ENCODE results near the gene ACTRT2. TPM values are rescaled to one million over a fixed set of nuclear protein-coding genes. Genes with fewer than 3 reads are reported as not detected.

The ACTRT2 gene
- total and polyA plus RNA-seq, 7 experiments from 2014 or later: not detected

DNA sequence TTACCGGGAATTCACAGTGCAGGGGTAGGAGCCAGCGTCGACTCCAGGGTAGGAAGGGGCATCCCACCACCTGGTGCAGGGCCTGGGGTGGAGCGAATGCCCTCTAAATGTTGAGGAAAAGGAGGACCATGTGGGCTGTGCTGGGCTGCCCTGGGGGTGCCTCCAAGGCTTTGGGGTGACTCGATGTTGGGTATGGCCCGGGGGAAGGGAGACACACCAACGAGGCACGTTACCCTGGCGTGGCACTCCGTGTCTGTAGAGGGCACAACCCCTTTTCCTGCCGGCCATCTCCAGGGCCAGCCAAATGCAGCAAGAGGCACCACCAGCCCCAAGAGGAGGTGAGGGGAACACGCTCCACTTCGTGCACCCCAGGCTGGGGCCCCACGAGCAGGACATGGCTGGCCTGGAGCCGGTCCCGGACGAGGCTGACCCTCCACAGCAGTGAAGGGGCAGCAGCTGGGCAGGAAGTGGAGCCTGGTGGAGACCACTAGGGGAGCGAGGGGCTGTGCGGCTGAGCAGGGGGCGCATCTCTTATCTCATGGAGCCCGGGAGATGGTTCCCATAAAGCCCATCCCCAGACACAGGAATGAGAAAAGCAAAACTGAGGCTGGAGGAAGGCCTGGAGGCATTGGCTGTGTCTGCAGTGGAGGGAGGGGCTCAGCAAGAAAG is 11.2 kb downstream of the ACTRT2 start:
- no peaks in the 10 kb centered on the region for H3K27me3 ChIP-seq (ENCODE audit: control insufficient read depth in 2 of 2, insufficient read depth in 2 of 2, low read length in 2 of 2)
- Mint-ChIP-seq H3K27ac (peak overlapping the region in 7 of 9 donors; percentile 67 to 90 (median 82)), H3K9me3 (no peaks in the 10 kb centered on the region), H3K4me3 (peak overlapping the region in 9 of 10 donors; percentile 12 to 65 (median 53)), H3K36me3 (no peaks in the 10 kb centered on the region), H3K27me3 (peaks cover 0 to 2% (median 0%) of the 10 kb centered on the region in 5 donors), H3K4me1 (peaks cover 5 to 35% (median 21%) of the 10 kb centered on the region in 7 donors)
- H3K4me1 ChIP-seq (ENCODE audit: control insufficient read depth in 2 of 2, insufficient read depth in 2 of 2, low read length in 2 of 2): peaks cover 0 to 26% of the 10 kb centered on the region in 2 donors
- no peak overlapping the region for H3K4me3 ChIP-seq (ENCODE audit: low read length)
- DNase-seq (no peak), ATAC-seq (no peak)
- H3K9me3 ChIP-seq (ENCODE audit: control insufficient read depth in 2 of 3, low read length in 3 of 3): no peaks in the 10 kb centered on the region
- ChIA-PET CTCF (no interaction called here), POLR2A (interaction anchor here (1.2 kb wide), 1 partner anchor 447 kb away, joined by 4 read pairs; no protein-coding TSS in a partner anchor)
- no peaks in the 10 kb centered on the region for H3K36me3 ChIP-seq (ENCODE audit: control insufficient read depth in 2 of 3, insufficient read depth in 3 of 3, low read length in 3 of 3)
- peak overlapping the region; percentile 49 for H3K27ac ChIP-seq (ENCODE audit: low read depth, low read length)
- intact Hi-C loops (cut with micrococcal nuclease): loop anchor here in 1 of 2 donors (1.0 to 10.0 kb wide), 2 partner anchors 37 to 618 kb away; partner anchors contain the start of genes PEX10 and PRDM16

DNA sequence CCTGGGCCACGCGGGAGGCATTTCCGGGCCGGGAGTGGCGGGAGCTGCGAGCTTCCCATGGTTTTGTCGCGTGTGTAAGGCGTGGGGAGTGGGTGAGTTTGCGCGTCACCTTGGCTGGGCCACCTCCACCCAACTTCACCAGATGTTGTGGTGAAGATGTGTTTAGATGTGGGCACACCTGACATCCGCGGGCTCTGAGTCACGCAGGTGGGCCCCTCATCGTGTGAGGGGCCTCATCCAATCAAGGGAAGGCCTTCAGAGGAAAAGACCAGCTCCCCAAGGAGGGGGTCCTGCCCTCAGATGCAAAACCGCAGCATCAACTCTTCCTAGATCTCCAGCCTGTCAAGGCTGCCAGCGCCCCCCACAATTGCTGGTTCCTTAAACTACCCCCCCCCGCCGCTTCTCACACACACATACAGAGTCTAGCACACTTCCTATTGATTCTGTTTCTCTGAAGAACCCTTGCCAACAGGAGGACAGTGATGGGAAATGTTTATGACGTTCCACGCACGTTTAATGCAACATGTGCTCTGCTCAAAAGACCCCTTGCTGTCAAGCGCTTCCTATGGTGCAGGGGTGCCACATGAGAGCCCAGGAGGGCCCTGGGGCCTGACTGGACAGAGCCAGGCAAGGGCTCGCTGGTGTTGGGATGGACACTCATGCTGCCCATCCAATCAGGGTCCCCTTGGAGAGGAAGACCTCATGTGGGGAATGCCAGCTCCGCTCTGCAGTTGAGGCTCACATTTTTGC is 11.9 kb downstream of the ACTRT2 start:
- Histone ChIP-seq H3K27ac (ENCODE audit: low read depth, low read length) (peak overlapping the region; percentile 49), H3K4me1 (ENCODE audit: control insufficient read depth in 2 of 2, insufficient read depth in 2 of 2, low read length in 2 of 2) (peaks cover 0 to 26% of the 10 kb centered on the region in 2 donors), H3K9me3 (ENCODE audit: control insufficient read depth in 2 of 3, low read length in 3 of 3) (no peaks in the 10 kb centered on the region), H3K36me3 (ENCODE audit: control insufficient read depth in 2 of 3, insufficient read depth in 3 of 3, low read length in 3 of 3) (no peaks in the 10 kb centered on the region), H3K27me3 (ENCODE audit: control insufficient read depth in 2 of 2, insufficient read depth in 2 of 2, low read length in 2 of 2) (no peaks in the 10 kb centered on the region), H3K4me3 (ENCODE audit: low read length) (no peak overlapping the region)
- peak overlapping the region in 8 of 9 donors; percentile 62 to 90 (median 82) for H3K27ac Mint-ChIP-seq
- H3K4me1 Mint-ChIP-seq: peaks cover 5 to 35% (median 21%) of the 10 kb centered on the region in 7 donors
- peak; percentile 88 for ATAC-seq
- H3K27me3 Mint-ChIP-seq: peaks cover 0 to 2% (median 0%) of the 10 kb centered on the region in 5 donors
- peak overlapping the region in 9 of 10 donors; percentile 42 to 68 (median 53) for H3K4me3 Mint-ChIP-seq
- intact Hi-C loops (cut with micrococcal nuclease): loop anchor here in 1 of 2 donors (1.0 to 10.0 kb wide), 2 partner anchors 36 to 618 kb away; partner anchors contain the start of genes PEX10 and PRDM16
- H3K36me3 Mint-ChIP-seq: no peaks in the 10 kb centered on the region
- ChIA-PET CTCF (no interaction called here), POLR2A (interaction anchor here (0.8 to 1.2 kb wide), 3 partner anchors 10 to 448 kb away, joined by 3 to 4 read pairs (median 3); no protein-coding TSS in a partner anchor)
- H3K9me3 Mint-ChIP-seq: no peaks in the 10 kb centered on the region
- DNase-seq: peak in 7 of 9 donors; percentile 53 to 84 (median 71)

DNA sequence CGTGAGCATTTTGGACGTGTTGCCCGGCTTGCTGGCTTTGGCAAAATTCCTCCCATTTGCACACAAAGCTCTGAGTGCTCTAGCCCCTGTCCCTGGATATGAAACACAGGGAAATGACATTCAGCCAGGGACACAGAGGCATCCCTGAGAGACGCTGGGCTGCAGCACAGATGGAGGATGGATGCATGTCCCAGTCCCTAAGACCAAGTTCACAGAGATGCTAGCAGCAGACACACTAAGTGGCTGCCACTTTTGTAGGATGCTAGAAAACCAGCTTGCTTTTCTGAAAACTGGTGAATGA is 12.5 kb downstream of the ACTRT2 start:
- ATAC-seq: no peak
- no peak for DNase-seq
- Histone ChIP-seq H3K36me3 (ENCODE audit: control insufficient read depth in 2 of 3, insufficient read depth in 3 of 3, low read length in 3 of 3) (no peaks in the 10 kb centered on the region), H3K4me3 (ENCODE audit: low read length) (no peak overlapping the region), H3K27ac (ENCODE audit: low read depth, low read length) (peak overlapping the region; percentile 37), H3K4me1 (ENCODE audit: control insufficient read depth in 2 of 2, insufficient read depth in 2 of 2, low read length in 2 of 2) (peaks cover 0 to 26% of the 10 kb centered on the region in 2 donors), H3K27me3 (ENCODE audit: control insufficient read depth in 2 of 2, insufficient read depth in 2 of 2, low read length in 2 of 2) (no peaks in the 10 kb centered on the region), H3K9me3 (ENCODE audit: control insufficient read depth in 2 of 3, low read length in 3 of 3) (no peaks in the 10 kb centered on the region)
- H3K27me3 Mint-ChIP-seq: peaks cover 0 to 2% (median 0%) of the 10 kb centered on the region in 5 donors
- peaks cover 5 to 35% (median 21%) of the 10 kb centered on the region in 7 donors for H3K4me1 Mint-ChIP-seq
- H3K4me3 Mint-ChIP-seq: peak overlapping the region in 6 of 10 donors; percentile 18 to 65 (median 54)
- peak overlapping the region in 8 of 9 donors; percentile 62 to 90 (median 80) for H3K27ac Mint-ChIP-seq
- intact Hi-C loops (cut with micrococcal nuclease): loop anchor here in 1 of 2 donors (1.0 to 10.0 kb wide), 2 partner anchors 36 to 619 kb away; partner anchors contain the start of genes PEX10 and PRDM16
- H3K9me3 Mint-ChIP-seq: no peaks in the 10 kb centered on the region
- no peaks in the 10 kb centered on the region for H3K36me3 Mint-ChIP-seq
- ChIA-PET CTCF (no interaction called here), POLR2A (interaction anchor here (0.8 to 1.2 kb wide), 3 partner anchors 10 to 448 kb away, joined by 3 to 4 read pairs (median 3); no protein-coding TSS in a partner anchor)

DNA sequence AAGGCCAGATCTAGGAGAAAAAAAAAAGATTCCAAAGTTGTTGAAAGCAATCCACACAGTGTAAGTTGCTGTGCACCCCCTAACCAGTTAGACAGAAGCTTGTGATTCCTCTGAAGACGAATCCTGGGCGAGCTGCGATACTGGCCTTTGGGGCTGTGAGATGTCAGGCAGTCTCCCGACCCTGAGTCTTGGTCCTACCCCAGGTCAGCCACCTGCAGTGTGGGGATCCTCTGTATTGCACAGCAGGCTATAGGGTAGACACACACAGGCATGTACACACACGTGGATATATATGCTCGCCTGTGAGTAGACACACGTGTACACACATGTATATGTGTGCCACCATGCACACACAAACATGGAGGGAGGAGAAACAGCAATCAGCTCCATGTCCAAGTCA is 12.9 kb downstream of the ACTRT2 start:
- intact Hi-C loops (cut with micrococcal nuclease): loop anchor here in 1 of 2 donors (10.0 kb wide), 1 partner anchor 619 kb away; the partner anchor contains the start of gene PEX10
- no peak overlapping the region for H3K4me3 Mint-ChIP-seq
- no peaks in the 10 kb centered on the region for H3K36me3 ChIP-seq (ENCODE audit: control insufficient read depth in 2 of 3, insufficient read depth in 3 of 3, low read length in 3 of 3)
- H3K27me3 Mint-ChIP-seq: peaks cover 0 to 2% (median 0%) of the 10 kb centered on the region in 5 donors
- H3K36me3 Mint-ChIP-seq: no peaks in the 10 kb centered on the region
- DNase-seq (no peak), ATAC-seq (no peak)
- no peak overlapping the region for H3K27ac ChIP-seq (ENCODE audit: low read depth, low read length)
- no peak overlapping the region for H3K4me3 ChIP-seq (ENCODE audit: low read length)
- H3K4me1 Mint-ChIP-seq: peaks cover 5 to 35% (median 21%) of the 10 kb centered on the region in 7 donors
- peak overlapping the region in 7 of 9 donors; percentile 38 to 90 (median 72) for H3K27ac Mint-ChIP-seq
- no peaks in the 10 kb centered on the region for H3K9me3 ChIP-seq (ENCODE audit: control insufficient read depth in 2 of 3, low read length in 3 of 3)
- POLR2A ChIA-PET: interaction anchor here (0.9 kb wide), 1 partner anchor 9 kb away, joined by 3 read pairs; no protein-coding TSS in a partner anchor
- CTCF ChIA-PET: no interaction called here
- no peaks in the 10 kb centered on the region for H3K9me3 Mint-ChIP-seq
- H3K27me3 ChIP-seq (ENCODE audit: control insufficient read depth in 2 of 2, insufficient read depth in 2 of 2, low read length in 2 of 2): no peaks in the 10 kb centered on the region
- H3K4me1 ChIP-seq (ENCODE audit: control insufficient read depth in 2 of 2, insufficient read depth in 2 of 2, low read length in 2 of 2): peaks cover 0 to 29% of the 10 kb centered on the region in 2 donors

DNA sequence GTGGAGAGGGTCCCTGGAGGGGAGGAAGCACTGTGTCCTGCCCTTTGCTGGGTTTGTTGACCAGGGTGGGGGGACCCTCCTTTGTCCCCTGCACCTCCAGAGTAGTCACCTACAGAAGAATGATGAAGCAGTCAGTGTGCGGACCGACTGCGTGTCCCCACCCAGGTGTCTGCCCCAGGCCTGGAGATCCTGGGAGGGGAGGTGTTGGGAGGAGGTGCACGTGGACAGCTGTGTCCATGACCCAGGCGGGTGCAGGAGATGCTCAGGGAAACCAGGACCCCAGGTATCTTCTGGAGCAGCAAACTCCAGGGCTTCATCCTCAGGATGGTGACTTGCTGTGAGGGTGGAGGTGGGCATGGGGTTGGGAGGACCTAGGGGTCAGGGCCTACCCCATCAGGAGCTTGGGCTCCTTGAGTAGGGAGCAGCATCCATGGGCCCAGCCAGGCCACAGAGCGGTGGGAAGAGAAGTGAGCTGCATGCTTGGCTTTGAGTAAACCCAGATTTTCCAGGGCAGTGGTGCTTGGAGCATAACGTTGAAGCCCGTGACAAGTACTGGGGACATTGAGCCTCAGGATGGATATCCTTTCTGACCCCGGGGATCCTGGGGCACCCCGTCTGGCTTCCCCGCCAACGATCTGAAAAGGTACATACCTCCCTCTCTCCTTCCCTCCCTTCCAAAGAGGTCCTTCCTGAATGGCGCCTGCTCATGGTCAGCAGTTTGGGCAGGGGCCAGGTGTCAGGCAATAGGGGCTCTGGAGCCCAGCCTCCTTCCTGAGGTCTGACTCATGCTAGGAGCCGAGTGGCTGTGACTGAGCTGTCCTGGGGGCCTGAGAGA is 13.7 kb downstream of the ACTRT2 start:
- Histone ChIP-seq H3K27ac (ENCODE audit: low read depth, low read length) (no peak overlapping the region), H3K27me3 (ENCODE audit: control insufficient read depth in 2 of 2, insufficient read depth in 2 of 2, low read length in 2 of 2) (no peaks in the 10 kb centered on the region), H3K4me3 (ENCODE audit: low read length) (no peak overlapping the region), H3K36me3 (ENCODE audit: control insufficient read depth in 2 of 3, insufficient read depth in 3 of 3, low read length in 3 of 3) (no peaks in the 10 kb centered on the region), H3K4me1 (ENCODE audit: control insufficient read depth in 2 of 2, insufficient read depth in 2 of 2, low read length in 2 of 2) (peaks cover 0 to 34% of the 10 kb centered on the region in 2 donors), H3K9me3 (ENCODE audit: control insufficient read depth in 2 of 3, low read length in 3 of 3) (no peaks in the 10 kb centered on the region)
- H3K36me3 Mint-ChIP-seq: no peaks in the 10 kb centered on the region
- peaks cover 0 to 2% (median 0%) of the 10 kb centered on the region in 5 donors for H3K27me3 Mint-ChIP-seq
- no peaks in the 10 kb centered on the region for H3K9me3 Mint-ChIP-seq
- CTCF ChIA-PET: no interaction called here
- H3K4me1 Mint-ChIP-seq: peaks cover 5 to 35% (median 21%) of the 10 kb centered on the region in 7 donors
- H3K4me3 Mint-ChIP-seq: no peak overlapping the region
- peak overlapping the region in 7 of 9 donors; percentile 21 to 90 (median 64) for H3K27ac Mint-ChIP-seq
- POLR2A ChIA-PET: no interaction called here
- intact Hi-C loops (cut with micrococcal nuclease): loop anchor here in 1 of 2 donors (10.0 kb wide), 1 partner anchor 620 kb away; the partner anchor contains the start of gene PEX10
- ATAC-seq (no peak), DNase-seq (no peak)
